Measurements from ENCODE around the gene FUT8. TPM values are rescaled to one million over a fixed set of nuclear protein-coding genes. Genes with fewer than 3 reads are reported as not detected.

FUT8 gene
- total RNA-seq, 1 experiment from 2014 or later: 11.8 TPM

- Mint-ChIP-seq H3K36me3 (ENCODE audit: insufficient read depth, unreplicated experiment) (no peaks in the 10 kb centered on the region), H3K9me3 (ENCODE audit: unreplicated experiment) (no peaks in the 10 kb centered on the region), H3K27ac (ENCODE audit: low read depth, unreplicated experiment) (no peak overlapping the region), H3K4me3 (ENCODE audit: unreplicated experiment) (no peak overlapping the region), H3K27me3 (ENCODE audit: insufficient read depth, unreplicated experiment) (no peaks in the 10 kb centered on the region), H3K4me1 (ENCODE audit: insufficient read depth, unreplicated experiment) (no peaks in the 10 kb centered on the region)
- CTCF ChIA-PET: no interaction called here
- no TSS peak for BruUV-seq (replicated peaks)
- POLR2A ChIA-PET: interaction anchor here (1.2 kb wide), 1 partner anchor 69 kb away, joined by 3 read pairs; no protein-coding TSS in a partner anchor
- no peak for TF ChIP-seq CTCF (IDR thresholded peaks at IDR 0.05; ENCODE audit: unreplicated experiment)
- intact Hi-C loops (cut with micrococcal nuclease): no loop called here
- no peak for DNase-seq (ENCODE audit: unreplicated experiment)
Measured at GRCh38 chr14:65755331-65755730, 342.8 kb downstream of the FUT8 start.

GRCh38 chr14:65756880-65757279 lies 344.4 kb downstream of the FUT8 start:
- ChIA-PET CTCF (interaction anchor here (1.3 kb wide), 1 partner anchor 25 kb away, joined by 3 read pairs; no protein-coding TSS in a partner anchor), POLR2A (no interaction called here)
- DNase-seq (ENCODE audit: unreplicated experiment): no peak
- no peaks in the 10 kb centered on the region for H3K4me1 Mint-ChIP-seq (ENCODE audit: insufficient read depth, unreplicated experiment)
- H3K4me3 Mint-ChIP-seq (ENCODE audit: unreplicated experiment): no peak overlapping the region
- H3K27ac Mint-ChIP-seq (ENCODE audit: low read depth, unreplicated experiment): no peak overlapping the region
- no TSS peak for BruUV-seq (replicated peaks)
- no peaks in the 10 kb centered on the region for H3K9me3 Mint-ChIP-seq (ENCODE audit: unreplicated experiment)
- no peaks in the 10 kb centered on the region for H3K36me3 Mint-ChIP-seq (ENCODE audit: insufficient read depth, unreplicated experiment)
- no peaks in the 10 kb centered on the region for H3K27me3 Mint-ChIP-seq (ENCODE audit: insufficient read depth, unreplicated experiment)
- intact Hi-C loops (cut with micrococcal nuclease): no loop called here
- no peak for TF ChIP-seq CTCF (IDR thresholded peaks at IDR 0.05; ENCODE audit: unreplicated experiment)

- no peak overlapping the region for H3K27ac Mint-ChIP-seq (ENCODE audit: low read depth, unreplicated experiment)
- no peaks in the 10 kb centered on the region for H3K9me3 Mint-ChIP-seq (ENCODE audit: unreplicated experiment)
- peaks cover 29% of the 10 kb centered on the region for H3K27me3 Mint-ChIP-seq (ENCODE audit: insufficient read depth, unreplicated experiment)
- DNase-seq (ENCODE audit: unreplicated experiment): no peak
- no peak for TF ChIP-seq CTCF (IDR thresholded peaks at IDR 0.05; ENCODE audit: unreplicated experiment)
- intact Hi-C loops (cut with micrococcal nuclease): no loop called here
- CTCF ChIA-PET: no interaction called here
- H3K4me3 Mint-ChIP-seq (ENCODE audit: unreplicated experiment): no peak overlapping the region
- POLR2A ChIA-PET: no interaction called here
- no peaks in the 10 kb centered on the region for H3K36me3 Mint-ChIP-seq (ENCODE audit: insufficient read depth, unreplicated experiment)
- no peaks in the 10 kb centered on the region for H3K4me1 Mint-ChIP-seq (ENCODE audit: insufficient read depth, unreplicated experiment)
- BruUV-seq (replicated peaks): no TSS peak
Measured at GRCh38 chr14:65769151-65769550, 356.6 kb downstream of the FUT8 start.

- no peaks in the 10 kb centered on the region for H3K36me3 Mint-ChIP-seq (ENCODE audit: insufficient read depth, unreplicated experiment)
- no peaks in the 10 kb centered on the region for H3K4me1 Mint-ChIP-seq (ENCODE audit: insufficient read depth, unreplicated experiment)
- TF ChIP-seq CTCF (IDR thresholded peaks at IDR 0.05; ENCODE audit: unreplicated experiment): no peak
- H3K9me3 Mint-ChIP-seq (ENCODE audit: unreplicated experiment): no peaks in the 10 kb centered on the region
- CTCF ChIA-PET: interaction anchor here (0.6 kb wide), 1 partner anchor 334 kb away, joined by 3 read pairs; no protein-coding TSS in a partner anchor
- H3K27me3 Mint-ChIP-seq (ENCODE audit: insufficient read depth, unreplicated experiment): peaks cover 15% of the 10 kb centered on the region
- BruUV-seq (replicated peaks): no TSS peak
- POLR2A ChIA-PET: no interaction called here
- H3K27ac Mint-ChIP-seq (ENCODE audit: low read depth, unreplicated experiment): no peak overlapping the region
- DNase-seq (ENCODE audit: unreplicated experiment): no peak
- H3K4me3 Mint-ChIP-seq (ENCODE audit: unreplicated experiment): no peak overlapping the region
- intact Hi-C loops (cut with micrococcal nuclease): no loop called here
Measured at GRCh38 chr14:65770681-65771080, 358.2 kb downstream of the FUT8 start.

All from MCF 10A (cell line).